ENCODE measurements around the gene UQCC5.

Gene UQCC5

GRCh38 chr3:52514576-52514975 is 21.8 kb upstream of the UQCC5 start:
- H3K79me2 ChIP-seq (ENCODE audit: insufficient read depth, low read length) = no peaks in the 10 kb centered on the region
- peaks cover 6% of the 10 kb centered on the region for H3K27me3 ChIP-seq (ENCODE audit: insufficient read depth, low read length, poor library complexity)
- ATAC-seq (ENCODE audit: insufficient read depth, low read depth) (no peak), DNase-seq (no peak)
- no peak overlapping the region for H3K4me2 ChIP-seq (ENCODE audit: insufficient read depth, low read length)
- H4K20me1 ChIP-seq (ENCODE audit: insufficient read depth, low read length) = peaks cover 9% of the 10 kb centered on the region; the same call in 1 of the 2 replicates
- TF ChIP-seq CTCF (IDR thresholded peaks at IDR 0.05; ENCODE audit: borderline replicate concordance, extremely low read depth, low read length, poor library complexity, severe bottlenecking) (no peak), EZH2 (IDR thresholded peaks at IDR 0.05; ENCODE audit: borderline replicate concordance, low read depth, low read length, severe bottlenecking) (no peak)
- H3K9me3 ChIP-seq (ENCODE audit: insufficient read depth, low read length, severe bottlenecking) = no peaks in the 10 kb centered on the region
- no peak overlapping the region for H3K9ac ChIP-seq (ENCODE audit: low read depth, low read length)
- no peak overlapping the region for H3K27ac ChIP-seq (ENCODE audit: low read length)
- no peak overlapping the region for H3K4me3 ChIP-seq (ENCODE audit: low read depth in 1 of 2, low read length in 2 of 2)
- no peaks in the 10 kb centered on the region for H3K36me3 ChIP-seq (ENCODE audit: insufficient read depth, low read length)
- no peak overlapping the region for H2AFZ ChIP-seq (ENCODE audit: low read depth, low read length)
- no peaks in the 10 kb centered on the region for H3K4me1 ChIP-seq (ENCODE audit: insufficient read depth, low read length)

GRCh38 chr3:52515192-52515591 is 21.2 kb upstream of the UQCC5 start:
- no peaks in the 10 kb centered on the region for H3K79me2 ChIP-seq (ENCODE audit: insufficient read depth, low read length)
- no peak overlapping the region for H3K4me3 ChIP-seq (ENCODE audit: low read depth in 1 of 2, low read length in 2 of 2)
- no peaks in the 10 kb centered on the region for H3K4me1 ChIP-seq (ENCODE audit: insufficient read depth, low read length)
- no peak overlapping the region for H3K9ac ChIP-seq (ENCODE audit: low read depth, low read length)
- no peak overlapping the region for H3K27ac ChIP-seq (ENCODE audit: low read length)
- ATAC-seq (ENCODE audit: insufficient read depth, low read depth) (no peak), DNase-seq (no peak)
- H4K20me1 ChIP-seq (ENCODE audit: insufficient read depth, low read length) = peaks cover 9% of the 10 kb centered on the region; the same call in 1 of the 2 replicates
- H3K4me2 ChIP-seq (ENCODE audit: insufficient read depth, low read length) = no peak overlapping the region
- H3K36me3 ChIP-seq (ENCODE audit: insufficient read depth, low read length) = no peaks in the 10 kb centered on the region
- no peak overlapping the region for H2AFZ ChIP-seq (ENCODE audit: low read depth, low read length)
- TF ChIP-seq CTCF (IDR thresholded peaks at IDR 0.05; ENCODE audit: borderline replicate concordance, extremely low read depth, low read length, poor library complexity, severe bottlenecking) = no peak
- no peak for TF ChIP-seq EZH2 (IDR thresholded peaks at IDR 0.05; ENCODE audit: borderline replicate concordance, low read depth, low read length, severe bottlenecking)
- H3K27me3 ChIP-seq (ENCODE audit: insufficient read depth, low read length, poor library complexity) = peaks cover 6% of the 10 kb centered on the region
- no peaks in the 10 kb centered on the region for H3K9me3 ChIP-seq (ENCODE audit: insufficient read depth, low read length, severe bottlenecking)

DNA sequence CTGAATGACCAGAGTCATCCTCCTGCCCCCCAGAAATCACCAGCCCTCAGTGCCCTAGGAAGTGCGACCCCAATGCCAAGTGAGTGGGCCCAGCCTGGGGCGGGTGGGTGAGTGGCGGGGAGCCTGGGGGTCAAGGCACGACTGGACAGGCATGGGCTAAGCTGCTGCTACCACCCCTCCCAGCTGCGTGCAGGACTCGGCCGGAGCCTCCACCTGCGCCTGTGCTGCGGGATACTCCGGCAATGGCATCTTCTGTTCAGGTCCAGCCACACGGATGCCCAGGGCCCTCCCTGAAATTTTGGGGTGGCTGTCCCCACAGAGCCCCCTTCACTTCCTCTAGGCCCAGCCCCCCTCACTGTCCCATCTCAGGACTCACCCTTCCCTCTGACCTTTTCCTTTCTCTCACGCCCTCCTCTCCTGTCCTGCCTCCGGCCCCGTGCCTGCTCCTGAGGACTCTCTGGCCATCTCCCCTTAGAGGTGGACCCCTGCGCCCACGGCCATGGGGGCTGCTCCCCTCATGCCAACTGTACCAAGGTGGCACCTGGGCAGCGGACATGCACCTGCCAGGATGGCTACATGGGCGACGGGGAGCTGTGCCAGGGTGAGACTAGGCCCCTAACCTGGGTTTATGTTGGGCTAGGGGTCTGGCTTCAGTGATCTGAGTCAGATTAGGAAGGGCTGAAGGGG is 19.8 kb upstream of the UQCC5 start:
- no peaks in the 10 kb centered on the region for H3K27me3 ChIP-seq (ENCODE audit: insufficient read depth, low read length, poor library complexity)
- H2AFZ ChIP-seq (ENCODE audit: low read depth, low read length) = no peak overlapping the region
- DNase-seq (no peak), ATAC-seq (ENCODE audit: insufficient read depth, low read depth) (no peak)
- TF ChIP-seq CTCF (IDR thresholded peaks at IDR 0.05; ENCODE audit: borderline replicate concordance, extremely low read depth, low read length, poor library complexity, severe bottlenecking) (no peak), EZH2 (IDR thresholded peaks at IDR 0.05; ENCODE audit: borderline replicate concordance, low read depth, low read length, severe bottlenecking) (no peak)
- H3K27ac ChIP-seq (ENCODE audit: low read length) = no peak overlapping the region
- no peaks in the 10 kb centered on the region for H3K36me3 ChIP-seq (ENCODE audit: insufficient read depth, low read length)
- H3K9me3 ChIP-seq (ENCODE audit: insufficient read depth, low read length, severe bottlenecking) = no peaks in the 10 kb centered on the region
- H4K20me1 ChIP-seq (ENCODE audit: insufficient read depth, low read length) = peaks cover 5% of the 10 kb centered on the region; the same call in 1 of the 2 replicates
- no peaks in the 10 kb centered on the region for H3K4me1 ChIP-seq (ENCODE audit: insufficient read depth, low read length)
- no peaks in the 10 kb centered on the region for H3K79me2 ChIP-seq (ENCODE audit: insufficient read depth, low read length)
- no peak overlapping the region for H3K4me2 ChIP-seq (ENCODE audit: insufficient read depth, low read length)
- no peak overlapping the region for H3K9ac ChIP-seq (ENCODE audit: low read depth, low read length)
- no peak overlapping the region for H3K4me3 ChIP-seq (ENCODE audit: low read depth in 1 of 2, low read length in 2 of 2)
